NCI-H69 (cell line): Measurements from ENCODE around the gene TIPRL.
"Not testable (repeated sequence)": the region's sequence is repeated elsewhere in the genome, so short reads cannot be mapped to it uniquely, and the experiment has no call there.

ENCODE experiments used
- DNase-seq: peaks from one replicate; lab custom pipeline; 2025; lab: John Stamatoyannopoulos, UW

Gene TIPRL

GRCh38 chr1:168178638-168179437 is at the start of gene TIPRL:
TIPRL (plus strand) TSS chr1:168178962; CDS start chr1:168179078, 116 bp downstream.
- peak; percentile 99 for DNase-seq

DNA sequence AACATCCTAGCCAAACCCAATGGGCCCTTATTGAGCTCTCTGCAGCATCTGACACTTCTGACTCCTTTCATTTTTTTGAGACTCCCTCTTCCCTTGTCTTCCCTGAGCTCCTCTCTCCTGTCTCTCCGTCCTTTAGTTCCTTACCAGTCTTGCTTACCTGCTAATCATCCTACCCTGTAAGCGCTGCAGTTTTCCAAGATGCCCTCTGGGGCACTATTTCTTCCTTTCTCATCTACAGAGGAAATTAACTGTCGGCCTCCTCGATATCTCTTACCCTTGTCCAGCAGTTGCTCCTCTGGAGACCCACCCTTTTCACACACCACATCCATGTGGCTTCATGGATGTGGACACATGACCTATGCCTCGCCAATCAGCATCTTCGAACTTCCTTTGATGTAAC is 48.8 kb upstream of the TIPRL start:
- DNase-seq: no peak

GRCh38 chr1:168134132-168134531 is 44.6 kb upstream of the TIPRL start:
- DNase-seq: no peak

DNA sequence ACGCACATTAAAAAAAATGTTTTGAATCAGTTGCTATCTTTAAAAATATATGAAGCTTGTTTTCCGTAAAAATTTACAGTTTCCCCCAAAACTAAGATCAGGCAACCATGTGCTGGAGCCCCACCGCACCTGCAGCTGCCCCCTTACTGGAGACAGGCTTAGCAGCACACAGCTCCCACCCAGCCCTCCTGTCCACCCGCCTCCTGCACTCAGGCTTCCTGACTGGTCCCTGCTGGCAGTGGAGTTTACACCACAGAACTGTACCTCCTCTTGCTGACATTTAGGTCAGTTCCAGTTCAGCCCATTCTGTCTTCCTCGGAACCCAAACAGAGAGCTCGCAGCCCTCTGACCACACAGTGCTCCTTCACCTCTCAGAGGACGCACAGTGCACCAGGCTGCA is 44.1 kb upstream of the TIPRL start:
- DNase-seq: peak; percentile 32

- DNase-seq: peak; percentile 52
Measured at GRCh38 chr1:168135116-168135920, 43.4 kb upstream of the TIPRL start.

DNA sequence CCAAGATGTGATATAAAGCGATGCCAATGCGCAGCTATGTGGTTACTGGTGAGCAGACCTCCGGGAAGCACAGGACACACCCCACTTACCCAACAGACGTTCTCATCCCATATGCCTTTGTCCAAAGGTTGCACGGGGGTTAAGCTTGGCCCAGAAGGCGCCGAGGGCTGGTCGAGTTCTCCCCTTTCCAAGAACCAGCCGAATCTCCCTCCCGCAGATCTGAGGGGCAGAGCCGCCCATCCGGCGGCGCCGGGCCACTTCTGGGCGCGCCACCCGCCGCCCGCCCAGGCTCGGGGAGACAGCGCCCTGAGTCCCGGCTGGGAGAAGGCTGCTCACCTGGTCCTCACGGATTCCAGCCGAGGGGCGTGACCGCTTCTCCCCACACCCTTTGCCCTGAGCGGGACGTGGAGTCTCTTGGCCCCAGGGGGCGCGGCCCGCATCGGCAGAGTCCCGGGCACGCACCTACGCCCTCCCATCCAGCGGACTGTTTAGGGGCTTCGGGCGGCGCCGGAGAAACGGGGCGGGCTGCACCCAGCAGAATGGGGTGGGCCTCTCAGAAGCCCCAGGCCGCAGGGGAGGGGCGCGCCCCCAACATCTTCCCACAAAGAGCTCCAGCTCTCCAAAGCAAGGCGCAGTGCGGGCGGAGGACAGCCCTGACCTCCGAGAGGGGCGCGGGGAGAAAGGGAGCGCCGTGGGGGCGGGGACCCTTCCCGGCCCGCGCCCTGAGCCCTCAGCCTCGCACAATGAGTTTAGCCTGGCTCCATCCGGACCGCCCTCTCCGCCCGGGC is 42.6 kb upstream of the TIPRL start:
- DNase-seq: peak; percentile 52

DNA sequence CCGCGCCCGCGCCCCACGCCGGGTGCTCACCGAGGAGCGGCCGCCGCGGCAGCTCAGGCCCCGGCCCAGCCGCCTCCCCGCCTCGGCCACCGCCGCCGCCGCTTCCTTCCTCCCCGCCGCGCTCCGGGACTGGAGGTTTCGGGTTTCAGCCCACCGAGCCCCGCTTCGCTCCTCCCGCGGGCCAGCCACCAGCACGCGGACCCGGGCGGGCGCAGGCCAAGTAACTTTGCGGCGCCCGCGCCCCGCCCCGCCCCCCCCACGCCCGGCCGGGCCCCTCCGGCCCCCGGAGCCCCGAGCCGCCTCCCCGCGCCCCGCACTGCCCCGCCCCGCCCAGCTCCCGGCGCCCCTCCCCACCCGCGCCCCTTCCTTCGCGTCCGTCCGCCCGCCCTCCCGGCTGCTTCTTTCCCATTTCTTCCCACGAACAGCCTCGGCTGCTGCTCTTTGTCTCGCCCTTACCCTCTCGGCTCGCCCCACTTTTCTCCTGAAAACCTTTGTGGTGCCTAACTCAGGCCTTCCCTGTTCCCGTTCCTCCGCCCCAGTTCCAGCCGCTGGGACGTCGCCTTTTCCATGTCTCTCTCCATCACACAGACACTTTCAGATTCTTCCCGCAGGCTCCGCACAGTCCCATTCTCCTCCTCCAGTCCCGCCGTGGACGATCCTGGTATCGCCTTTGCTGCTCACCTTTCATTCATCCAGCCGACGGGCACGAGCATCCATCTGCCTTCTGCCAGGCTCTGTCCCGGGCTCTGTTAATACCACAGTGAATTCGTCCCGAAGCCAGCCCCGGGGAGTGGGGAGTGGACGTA is 41.9 kb upstream of the TIPRL start, which contains the start of gene GPR161:
TSS of gene GPR161 (minus strand) at position 222 of the 806 bp plus-strand sequence. CDS start 32,080 bp downstream, outside the sequence.
- DNase-seq: peak; percentile 72

- no peak for DNase-seq
Measured at GRCh38 chr1:168137515-168137821, 41.3 kb upstream of the TIPRL start.

DNA sequence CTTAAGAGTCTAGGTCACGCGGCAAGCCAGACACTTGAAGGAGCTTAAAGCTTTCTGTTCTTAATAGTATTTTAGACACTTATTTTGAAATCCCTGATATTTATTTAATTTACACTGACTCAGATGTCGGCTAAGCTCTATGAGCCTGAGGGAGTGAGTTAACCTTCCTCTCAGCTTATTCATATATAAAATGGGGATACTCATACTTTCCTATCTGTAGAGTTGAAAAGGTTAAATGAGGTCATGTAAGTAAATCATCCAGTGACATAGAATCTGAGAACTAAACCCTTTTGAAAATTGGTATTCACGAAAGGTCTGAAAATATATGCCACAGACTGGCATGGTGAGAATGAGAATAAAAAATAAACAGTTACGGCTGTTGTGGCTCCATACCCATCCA is 40.6 kb upstream of the TIPRL start:
- DNase-seq: no peak

DNA sequence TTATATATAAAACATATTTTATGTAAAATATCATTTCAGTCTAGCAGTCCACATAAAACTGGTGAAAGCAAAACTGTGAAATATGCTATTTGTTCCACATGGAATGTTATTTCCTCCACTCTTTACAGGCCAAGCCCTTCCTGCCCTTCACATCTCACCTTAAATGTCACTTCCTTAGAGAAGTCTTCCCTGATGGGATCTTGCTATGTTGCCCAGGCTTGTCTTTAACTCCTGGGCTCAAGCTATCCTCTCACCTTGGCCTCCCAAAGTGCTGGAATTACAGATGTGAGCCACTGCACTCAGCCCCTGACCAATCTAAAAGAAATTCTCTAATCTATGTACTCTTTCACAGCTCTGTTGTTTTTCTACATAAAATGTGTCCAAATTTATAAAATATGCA is 39.7 kb upstream of the TIPRL start:
- no peak for DNase-seq

DNA sequence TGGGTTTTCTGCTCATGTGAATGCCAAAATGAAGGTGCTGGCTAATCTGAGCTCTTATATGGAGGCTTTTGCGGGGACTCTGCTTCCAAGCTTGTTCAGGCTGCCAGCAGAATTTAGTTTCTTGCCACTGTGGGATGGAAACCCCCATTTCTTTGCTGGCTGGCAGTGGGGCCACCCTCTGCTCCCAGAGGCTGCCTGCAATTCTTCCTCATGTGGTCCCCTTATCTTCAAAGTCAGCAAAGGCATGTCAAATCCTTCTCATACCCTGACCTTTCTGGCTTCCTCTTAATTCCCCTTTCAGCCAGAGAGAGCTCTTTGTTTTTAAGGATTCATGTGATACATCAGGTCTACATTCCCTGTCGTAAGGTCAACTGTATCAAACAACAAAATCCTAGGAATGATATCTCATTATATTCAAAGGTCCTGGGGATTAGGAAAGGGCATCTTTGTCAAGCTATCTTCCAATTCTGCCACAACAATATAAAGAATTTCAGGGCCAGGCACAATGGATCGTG is 36.8 kb upstream of the TIPRL start:
- no peak for DNase-seq

- peak; percentile 90 for DNase-seq
Measured at GRCh38 chr1:168145184-168146159, 33.3 kb upstream of the TIPRL start.

DNA sequence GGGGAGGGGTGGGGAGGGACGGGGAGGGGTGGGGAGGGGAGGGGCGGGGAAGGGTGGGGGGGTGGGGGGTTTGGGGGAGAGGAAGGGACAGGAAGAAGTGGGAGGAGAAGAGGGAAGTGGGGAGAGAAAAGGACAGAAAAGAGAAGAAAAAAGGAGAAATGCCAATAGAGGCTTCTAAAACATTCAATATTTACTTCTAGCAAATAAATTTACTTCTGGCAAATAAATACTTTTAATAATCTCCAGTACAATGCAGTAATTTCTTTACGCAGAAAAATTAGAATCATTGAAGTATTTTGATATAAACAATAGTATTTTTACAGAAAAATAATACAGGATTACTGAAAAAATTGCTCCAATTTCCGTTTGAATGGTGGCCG is 32.6 kb upstream of the TIPRL start:
- no peak for DNase-seq

GRCh38 chr1:168146626-168147025 is 32.1 kb upstream of the TIPRL start:
- DNase-seq: no peak

GRCh38 chr1:168148916-168149315 is 29.8 kb upstream of the TIPRL start:
- no peak for DNase-seq

DNA sequence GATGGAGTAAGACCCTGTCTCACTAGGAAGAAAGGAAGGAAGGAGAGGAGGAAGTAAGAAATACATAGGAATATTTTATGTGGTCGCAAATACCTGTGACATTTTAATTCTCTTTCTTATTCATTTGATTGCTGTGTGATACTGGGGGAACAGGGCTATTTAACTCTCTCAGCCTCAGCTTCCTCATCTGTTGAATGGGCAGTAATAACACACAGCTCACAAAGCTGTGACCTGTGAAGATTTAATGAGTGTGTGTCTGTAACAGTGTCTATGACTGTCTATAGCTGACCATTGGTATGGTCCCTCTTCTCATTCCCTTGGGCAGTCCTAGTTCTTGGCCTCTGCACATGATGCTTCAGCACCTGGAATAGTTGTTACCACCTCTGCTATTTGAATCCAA is 28.5 kb upstream of the TIPRL start:
- DNase-seq: no peak

- no peak for DNase-seq
Measured at GRCh38 chr1:168151935-168152334, 26.8 kb upstream of the TIPRL start.

GRCh38 chr1:168154707-168155106 is 24.1 kb upstream of the TIPRL start:
- DNase-seq: not testable (repeated sequence)

GRCh38 chr1:168155910-168156309 is 22.9 kb upstream of the TIPRL start:
- no peak for DNase-seq

DNA sequence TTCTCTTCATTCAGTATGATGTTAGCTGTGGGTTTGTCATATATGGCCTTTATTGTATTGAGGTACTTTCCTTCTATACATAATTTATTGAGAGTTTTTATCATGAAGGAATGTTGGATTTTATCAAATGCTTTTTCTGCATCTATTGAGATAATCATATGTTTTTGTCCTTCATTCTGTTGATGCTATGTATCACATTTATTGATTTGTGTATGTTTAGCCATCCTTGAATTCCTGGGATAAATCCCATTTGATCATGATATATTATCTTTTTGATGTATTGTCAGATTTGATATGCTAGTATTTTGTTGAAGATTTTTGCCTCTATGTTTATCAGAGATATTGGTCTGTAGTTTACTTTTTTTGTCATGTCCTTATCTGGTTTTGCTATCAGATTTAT is 21.1 kb upstream of the TIPRL start:
- DNase-seq: no peak
